T-helper 22 cell (primary cell): ENCODE results near the gene ECM1.

Source experiments
- DNase-seq: peaks from one replicate; pipeline ENCODE4 v3.0.0-alpha.2; 2020; ENCODE audit warnings: low read depth

Gene ECM1

DNA sequence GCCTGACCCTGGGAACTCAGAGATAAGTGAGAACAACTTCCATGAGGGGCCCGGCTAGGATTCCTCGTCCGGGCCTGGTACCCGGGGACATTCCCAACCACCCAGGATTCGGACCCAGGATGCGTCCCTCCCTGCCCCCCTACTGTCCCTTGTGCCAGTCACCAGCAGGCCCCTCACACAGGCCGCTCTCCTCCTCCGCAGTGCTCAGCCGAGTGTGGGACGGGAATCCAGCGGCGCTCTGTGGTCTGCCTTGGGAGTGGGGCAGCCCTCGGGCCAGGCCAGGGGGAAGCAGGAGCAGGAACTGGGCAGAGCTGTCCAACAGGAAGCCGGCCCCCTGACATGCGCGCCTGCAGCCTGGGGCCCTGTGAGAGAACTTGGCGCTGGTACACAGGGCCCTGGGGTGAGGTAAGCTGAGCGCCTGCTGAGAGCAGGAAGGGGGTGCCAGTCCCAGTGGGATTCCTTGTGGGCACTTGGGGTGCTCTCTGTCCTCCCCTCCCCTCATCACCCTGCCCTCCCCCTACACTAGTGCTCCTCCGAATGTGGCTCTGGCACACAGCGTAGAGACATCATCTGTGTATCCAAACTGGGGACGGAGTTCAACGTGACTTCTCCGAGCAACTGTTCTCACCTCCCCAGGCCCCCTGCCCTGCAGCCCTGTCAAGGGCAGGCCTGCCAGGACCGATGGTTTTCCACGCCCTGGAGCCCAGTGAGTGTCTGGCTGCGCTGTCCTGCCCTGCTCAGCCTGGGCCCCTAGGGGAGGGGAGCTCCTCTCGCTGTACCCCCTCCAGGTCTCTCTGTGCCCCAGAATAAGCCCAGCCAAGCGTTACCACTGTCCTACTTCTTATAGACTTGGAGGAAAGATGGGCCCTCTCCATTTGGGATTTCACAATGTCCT is 51.1 kb downstream of the ECM1 start:
- DNase-seq = no peak

DNA sequence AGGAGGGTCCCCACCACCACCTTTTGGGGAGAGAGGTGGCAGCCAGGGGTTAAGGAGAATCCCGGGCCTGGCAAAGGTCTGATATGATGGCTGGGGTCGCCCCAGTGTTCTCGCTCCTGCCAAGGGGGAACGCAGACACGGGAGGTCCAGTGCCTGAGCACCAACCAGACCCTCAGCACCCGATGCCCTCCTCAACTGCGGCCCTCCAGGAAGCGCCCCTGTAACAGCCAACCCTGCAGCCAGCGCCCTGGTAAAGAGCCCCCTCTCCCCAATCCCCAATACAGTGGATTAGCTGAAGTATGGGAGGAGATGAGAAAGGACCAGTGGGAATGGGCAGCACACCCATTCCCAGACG is 51.7 kb downstream of the ECM1 start:
- no peak for DNase-seq

DNA sequence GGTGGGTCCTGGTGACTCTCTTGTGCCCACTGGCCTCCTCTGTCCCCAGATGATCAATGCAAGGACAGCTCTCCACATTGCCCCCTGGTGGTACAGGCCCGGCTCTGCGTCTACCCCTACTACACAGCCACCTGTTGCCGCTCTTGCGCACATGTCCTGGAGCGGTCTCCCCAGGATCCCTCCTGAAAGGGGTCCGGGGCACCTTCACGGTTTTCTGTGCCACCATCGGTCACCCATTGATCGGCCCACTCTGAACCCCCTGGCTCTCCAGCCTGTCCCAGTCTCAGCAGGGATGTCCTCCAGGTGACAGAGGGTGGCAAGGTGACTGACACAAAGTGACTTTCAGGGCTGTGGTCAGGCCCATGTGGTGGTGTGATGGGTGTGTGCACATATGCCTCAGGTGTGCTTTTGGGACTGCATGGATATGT is 52.1 kb downstream of the ECM1 start:
- no peak for DNase-seq

DNA sequence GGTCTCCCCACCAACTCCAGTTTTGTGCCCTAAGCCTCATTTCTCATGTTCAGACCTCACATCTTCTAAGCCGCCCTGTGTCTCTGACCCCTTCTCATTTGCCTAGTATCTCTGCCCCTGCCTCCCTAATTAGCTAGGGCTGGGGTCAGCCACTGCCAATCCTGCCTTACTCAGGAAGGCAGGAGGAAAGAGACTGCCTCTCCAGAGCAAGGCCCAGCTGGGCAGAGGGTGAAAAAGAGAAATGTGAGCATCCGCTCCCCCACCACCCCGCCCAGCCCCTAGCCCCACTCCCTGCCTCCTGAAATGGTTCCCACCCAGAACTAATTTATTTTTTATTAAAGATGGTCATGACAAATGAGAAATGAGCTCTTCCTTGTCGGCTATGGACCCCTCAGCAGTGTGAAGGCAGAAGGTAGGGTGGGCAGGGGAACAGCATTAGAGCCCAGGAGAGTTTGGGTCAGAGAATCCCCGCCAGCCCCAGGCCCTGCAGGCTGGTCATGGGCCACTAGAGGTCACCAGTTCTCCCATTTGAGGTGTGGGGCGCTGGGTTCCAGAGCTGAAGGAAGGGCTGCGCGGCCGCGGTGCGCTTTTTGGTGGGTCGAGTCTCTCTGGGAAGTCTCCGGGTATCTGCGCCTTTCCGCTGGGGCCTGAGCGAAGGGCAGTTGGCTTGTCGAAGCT is 52.8 kb downstream of the ECM1 start:
- peak; percentile 48 for DNase-seq

DNA sequence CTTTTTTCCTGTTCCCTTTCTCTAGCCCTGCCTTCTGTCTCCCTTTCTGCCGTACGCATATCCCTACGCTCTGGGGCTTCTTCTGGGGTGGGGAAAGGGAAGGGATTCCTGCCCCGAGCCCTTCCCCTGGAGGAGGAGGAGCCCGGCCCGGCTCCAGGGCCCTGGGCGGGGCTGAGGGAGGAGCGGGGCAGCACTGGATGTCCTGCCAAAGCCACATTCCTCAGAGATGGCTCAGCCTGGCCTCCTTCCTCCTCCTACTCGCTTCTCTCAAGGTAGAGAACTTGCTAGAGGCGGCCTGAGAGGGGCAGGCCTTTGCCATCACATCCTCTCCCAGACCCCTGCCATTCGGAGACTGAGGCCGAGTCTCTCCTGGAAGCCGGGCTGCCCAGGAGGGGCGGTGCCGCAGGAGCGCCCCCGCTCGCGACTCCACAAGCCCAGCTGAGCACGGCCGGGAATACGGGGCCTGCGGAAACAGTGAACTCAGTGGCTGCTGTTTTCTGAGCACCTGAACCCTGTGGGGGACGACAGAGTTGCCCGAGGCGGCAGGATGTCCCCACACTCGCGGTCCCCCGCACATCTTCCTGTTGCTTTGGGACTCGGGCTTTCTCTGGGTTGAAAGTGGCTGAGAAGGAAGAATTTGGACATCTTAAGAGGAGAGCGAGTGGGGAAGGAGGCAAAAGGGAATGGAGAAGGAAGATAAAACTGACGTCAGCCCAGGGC is 53.5 kb downstream of the ECM1 start:
- no peak for DNase-seq

DNA sequence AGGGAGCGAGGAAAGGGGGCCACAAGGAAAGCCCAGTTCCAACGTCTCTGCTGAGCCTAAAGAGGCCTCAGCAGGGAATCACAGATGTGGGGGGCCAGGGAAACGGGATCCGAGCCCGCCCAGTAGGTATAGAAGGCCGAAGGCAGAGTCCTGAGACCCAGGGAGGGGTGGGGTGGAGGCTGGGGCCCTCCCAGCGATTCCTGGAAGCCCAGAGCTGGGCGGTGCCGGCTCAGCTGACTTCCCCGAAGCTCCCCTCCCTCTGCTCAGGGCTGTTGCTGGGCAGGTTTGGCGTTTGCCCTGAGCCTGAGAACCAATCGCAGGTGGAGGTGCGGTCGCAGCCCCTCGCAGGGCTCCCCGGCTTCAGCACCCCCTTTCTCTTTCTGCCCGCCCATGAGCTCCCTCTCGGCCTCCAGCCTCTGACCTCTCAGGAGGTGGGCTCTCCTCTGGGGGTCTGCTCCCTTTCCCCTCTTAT is 54.1 kb downstream of the ECM1 start:
- DNase-seq = peak; percentile 67

DNA sequence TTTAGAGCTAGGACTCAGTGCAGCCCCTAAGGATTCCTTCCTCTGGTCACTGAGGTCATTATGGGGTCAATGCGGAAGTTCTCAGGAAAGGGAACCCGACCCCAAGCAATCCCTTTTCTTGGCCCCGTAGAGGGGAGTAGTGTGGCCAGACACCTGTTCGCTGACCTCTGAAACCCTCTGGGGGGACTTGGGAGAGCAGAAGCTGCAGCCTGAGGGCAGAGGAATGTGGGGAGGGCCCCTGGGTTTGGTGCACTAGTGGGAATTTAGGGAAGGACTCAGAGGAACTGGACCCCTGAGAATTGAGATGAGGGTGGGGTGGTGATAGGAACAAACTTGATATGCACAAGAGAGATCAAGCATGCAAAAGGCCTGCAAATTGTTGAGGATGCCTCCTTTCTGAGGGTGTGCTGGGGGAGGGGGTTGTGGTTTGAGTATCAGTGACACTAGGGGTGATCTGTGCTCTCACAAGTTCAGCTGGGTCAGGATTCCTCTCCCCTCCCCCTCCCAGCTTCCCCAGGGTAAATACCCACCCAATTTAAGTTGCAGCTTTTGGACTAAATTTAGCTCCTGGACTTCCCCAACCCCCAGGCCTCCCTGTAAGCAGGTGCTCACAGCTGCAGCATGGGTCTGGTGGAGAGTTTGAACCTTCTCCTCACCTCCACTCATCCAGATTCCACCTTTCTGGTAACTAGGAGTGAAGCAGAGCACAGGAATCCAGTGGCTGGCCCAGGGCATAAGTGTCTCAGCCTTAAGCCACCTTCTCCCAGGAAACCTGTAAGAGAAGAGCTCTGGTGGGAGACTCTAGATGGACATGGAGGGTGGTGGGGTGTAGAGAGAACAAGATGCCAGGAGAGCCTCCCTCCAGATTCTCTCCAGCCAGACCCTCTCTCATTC is 54.8 kb downstream of the ECM1 start:
- DNase-seq = peak; percentile 67
